T-helper 9 cell (primary cell): ENCODE measurements around the gene MAPK8IP1.
A peak's percentile ranks its signal among the peaks of the same experiment; 100 is the strongest.
"Not testable (repeated sequence)": the region's sequence is repeated elsewhere in the genome, so short reads cannot be mapped to it uniquely, and the experiment has no call there.

Experiments
- DNase-seq: peaks from one replicate; pipeline ENCODE4 v3.0.0-alpha.2; 2020

The MAPK8IP1 gene

GRCh38 chr11:45892856-45893255, 7.4 kb downstream of the MAPK8IP1 start:
- no peak for DNase-seq

- DNase-seq, result no peak
These were observed 9.2 kb downstream of the MAPK8IP1 start for GRCh38 chr11:45894555-45895247.

GRCh38 chr11:45895553-45896259, 10.3 kb downstream of the MAPK8IP1 start:
- DNase-seq, result no peak

GRCh38 chr11:45896422-45896984, 11.1 kb downstream of the MAPK8IP1 start:
- DNase-seq, result no peak

GRCh38 chr11:45897556-45897955, 12.1 kb downstream of the MAPK8IP1 start:
- DNase-seq, result no peak

- no peak for DNase-seq
These were observed 13.6 kb downstream of the MAPK8IP1 start for GRCh38 chr11:45899086-45899447.

- peak; percentile 55 for DNase-seq
These were observed 14.2 kb downstream of the MAPK8IP1 start for GRCh38 chr11:45899448-45900174.

GRCh38 chr11:45900175-45900800, 14.8 kb downstream of the MAPK8IP1 start:
- DNase-seq, result not testable (repeated sequence)

- no peak for DNase-seq
These were observed 15.6 kb downstream of the MAPK8IP1 start for GRCh38 chr11:45900916-45901617.

GRCh38 chr11:45901626-45902025, 16.2 kb downstream of the MAPK8IP1 start:
- no peak for DNase-seq

GRCh38 chr11:45902452-45903380, 17.3 kb downstream of the MAPK8IP1 start:
- DNase-seq, result no peak

GRCh38 chr11:45904309-45904915, 19.0 kb downstream of the MAPK8IP1 start:
- no peak for DNase-seq

- no peak for DNase-seq
These were observed 19.6 kb downstream of the MAPK8IP1 start for GRCh38 chr11:45905095-45905494.

GRCh38 chr11:45905576-45905975, 20.1 kb downstream of the MAPK8IP1 start:
- DNase-seq, result not testable (repeated sequence)

- DNase-seq, result no peak
These were observed 20.7 kb downstream of the MAPK8IP1 start for GRCh38 chr11:45906096-45906682.

- DNase-seq, result no peak
These were observed 21.6 kb downstream of the MAPK8IP1 start, which contains the start of gene FREY1 for GRCh38 chr11:45906965-45907611. Gene FREY1 (minus strand): TSS chr11:45907271. CDS start chr11:45907245, 26 bp downstream.

- DNase-seq, result no peak
These were observed 22.5 kb downstream of the MAPK8IP1 start for GRCh38 chr11:45907911-45908370.

- DNase-seq, result no peak
These were observed 24.4 kb downstream of the MAPK8IP1 start for GRCh38 chr11:45909594-45910475.
